Effector memory CD8-positive, alpha-beta T cell (primary cell): ENCODE data around the gene DRICH1.
"Not testable (repeated sequence)": the region's sequence is repeated elsewhere in the genome, so short reads cannot be mapped to it uniquely, and the experiment has no call there.

Experiments
- ATAC-seq: fragments of 150-1000 bp; cut with Tn5 transposase; replicated peaks from 2 replicates; pipeline ENCODE4 v1.10.0; 2021; ENCODE audit warnings: mild to moderate bottlenecking, moderate library complexity
- DNase-seq, 3 experiments: peaks; one replicate each; pipeline ENCODE4 v3.0.0; 2021
- H3K27ac Mint-ChIP-seq, 2 donors: one replicate each; pipeline ENCODE4 v1.8.0; 2022; ENCODE audit warnings: mild to moderate bottlenecking in 2 of 2, mixed read lengths in 2 of 2, moderate library complexity in 2 of 2
- H3K27me3 Mint-ChIP-seq, 2 donors: one replicate each; pipeline ENCODE4 v1.8.0; 2022; ENCODE audit warnings: mixed read lengths in 2 of 2
- H3K36me3 Mint-ChIP-seq: one replicate; pipeline ENCODE4 v1.8.0; 2022; ENCODE audit warnings: mild to moderate bottlenecking, moderate library complexity, mixed read lengths; ENCODE audit not compliant: insufficient read depth
- H3K4me1 Mint-ChIP-seq, 2 donors: one replicate each; pipeline ENCODE4 v1.8.0; 2022; ENCODE audit warnings: low read depth in 2 of 2, mixed read lengths in 2 of 2
- H3K4me3 Mint-ChIP-seq, 2 donors: one replicate each; pipeline ENCODE4 v1.8.0; 2022; ENCODE audit warnings: mild to moderate bottlenecking in 2 of 2, mixed read lengths in 2 of 2, moderate library complexity in 2 of 2
- H3K9me3 Mint-ChIP-seq, 2 donors: one replicate each; pipeline ENCODE4 v1.8.0; 2022; ENCODE audit warnings: mixed read lengths in 2 of 2

The DRICH1 gene

DNA sequence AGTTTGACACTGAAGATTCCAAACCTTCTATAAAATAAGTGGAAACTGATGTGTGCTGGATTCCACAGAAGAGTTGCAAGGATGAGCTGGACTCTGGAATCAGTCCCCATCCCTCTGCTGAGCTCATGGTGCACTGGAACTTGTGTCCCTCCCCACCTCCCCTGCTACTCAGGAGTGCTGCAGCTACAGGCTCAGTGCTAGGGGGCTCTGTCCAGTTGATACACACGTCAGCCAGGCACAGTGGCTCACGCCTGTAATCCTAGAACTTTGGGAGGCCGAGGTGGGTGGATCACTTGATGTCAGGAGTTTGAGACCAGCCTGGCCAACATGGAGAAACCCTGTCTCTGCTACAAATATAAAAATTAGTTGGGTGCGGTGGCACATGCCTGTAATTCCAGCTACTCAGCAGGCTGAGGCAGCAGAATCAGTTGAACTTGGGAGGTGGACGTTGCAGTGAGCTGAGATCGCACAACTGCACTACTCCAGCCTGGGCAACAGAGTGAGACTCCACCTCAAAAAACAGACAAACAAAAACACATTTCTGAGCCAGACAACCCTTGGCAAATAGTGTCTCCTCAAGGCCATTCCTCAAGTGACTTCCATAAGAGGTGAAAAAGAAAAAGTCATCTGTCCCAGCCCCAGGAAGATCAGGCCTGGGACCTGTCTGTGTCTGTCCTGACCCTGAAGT is 3.9 kb downstream of the DRICH1 start:
- ATAC-seq, DNase-seq, H3K36me3 Mint-ChIP-seq, H3K27ac Mint-ChIP-seq, H3K27me3 Mint-ChIP-seq, H3K4me3 Mint-ChIP-seq, H3K9me3 Mint-ChIP-seq, H3K4me1 Mint-ChIP-seq: not testable (repeated sequence)

DNA sequence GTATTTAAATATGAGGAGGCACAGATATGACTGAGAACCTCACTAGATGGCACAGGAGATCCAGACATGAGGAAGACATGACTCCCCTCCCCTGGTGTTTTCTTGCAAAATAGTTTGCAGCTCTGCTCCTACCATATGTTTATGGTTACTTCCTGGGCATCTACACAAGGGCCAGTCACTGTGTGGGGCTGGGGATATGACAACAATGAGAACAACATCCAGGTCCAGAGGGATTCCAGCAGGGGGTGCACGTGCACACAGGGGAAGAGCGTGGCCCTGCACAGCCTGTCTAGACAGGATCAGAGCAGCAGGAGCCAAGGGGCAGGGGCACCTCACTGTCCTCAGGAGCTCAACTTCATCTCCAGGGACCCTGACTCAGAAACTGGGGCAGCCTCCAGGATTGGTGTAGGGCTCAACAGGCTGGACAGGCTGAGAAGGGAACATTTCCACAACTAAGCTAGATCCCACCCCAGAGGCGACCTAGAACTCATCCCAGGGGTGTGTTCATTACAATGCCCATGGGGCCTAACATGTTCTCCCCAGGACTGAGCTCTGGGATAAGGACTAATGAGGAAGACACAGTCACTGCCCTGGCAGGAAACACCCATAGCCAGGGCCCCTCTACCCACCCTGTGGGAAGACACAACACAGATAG is 4.6 kb downstream of the DRICH1 start:
- peak overlapping the region; percentile 15 to 72 for H3K27ac Mint-ChIP-seq
- not testable (repeated sequence) for H3K4me1 Mint-ChIP-seq, H3K4me3 Mint-ChIP-seq, H3K36me3 Mint-ChIP-seq, H3K9me3 Mint-ChIP-seq, H3K27me3 Mint-ChIP-seq
- peak; percentile 46 to 52 (median 46) for DNase-seq
- peak; percentile 82 for ATAC-seq

DNA sequence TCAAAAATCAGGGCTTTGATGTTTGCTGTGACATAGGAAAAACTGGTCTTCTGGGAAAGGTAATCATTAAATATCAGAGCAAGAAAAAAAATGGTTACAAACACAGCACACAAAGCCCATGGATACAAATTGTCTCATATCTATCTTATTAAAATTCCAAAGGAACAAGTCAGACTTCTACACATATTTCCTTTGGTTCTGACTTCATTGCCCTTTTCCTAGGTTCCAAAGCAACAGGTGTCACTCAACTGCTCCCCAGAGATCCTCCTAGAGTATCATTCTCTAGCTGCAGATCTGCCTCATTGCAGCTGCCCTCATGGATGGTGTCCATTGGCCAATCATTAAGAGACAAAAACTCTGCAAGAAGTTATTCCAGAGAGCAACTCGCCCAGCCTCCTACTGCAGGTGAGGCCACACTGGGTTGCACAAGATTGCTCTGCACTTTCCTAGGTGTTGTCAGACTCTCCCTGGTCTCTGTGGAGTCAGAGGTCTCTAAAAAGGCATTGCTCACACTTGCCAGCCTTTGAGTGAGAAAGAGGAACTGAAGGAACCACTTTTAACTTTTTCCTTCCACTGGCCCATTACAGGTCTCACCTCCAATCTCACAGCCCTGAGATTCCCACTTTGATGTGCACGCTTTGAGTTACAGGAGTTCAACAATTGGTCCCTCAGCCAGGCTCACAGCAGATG is 5.7 kb downstream of the DRICH1 start:
- H3K27ac Mint-ChIP-seq = no peak overlapping the region

DNA sequence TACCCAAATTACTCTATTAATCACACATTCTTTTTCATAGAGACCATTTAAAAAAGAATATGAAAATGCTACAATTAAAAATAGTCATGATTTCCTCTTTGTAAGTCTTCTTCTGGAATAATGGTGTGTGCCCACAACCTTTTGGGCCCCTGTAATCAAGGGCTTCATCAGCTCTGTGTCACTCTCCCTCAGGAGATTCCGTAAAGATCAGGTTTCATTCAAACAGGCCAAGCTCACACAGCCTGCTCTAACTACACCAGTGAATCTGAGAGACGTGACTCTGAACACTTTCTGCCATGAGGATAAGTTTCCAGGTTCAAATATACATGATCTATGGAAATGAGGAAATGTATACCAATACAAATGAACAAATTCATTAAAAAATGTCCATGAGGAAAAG is 9.5 kb downstream of the DRICH1 start:
- Mint-ChIP-seq H3K36me3 (peaks cover 3% of the 10 kb centered on the region), H3K4me3 (no peak overlapping the region), H3K27ac (no peak overlapping the region), H3K4me1 (peaks cover 0 to 2% of the 10 kb centered on the region in 2 donors), H3K9me3 (no peaks in the 10 kb centered on the region), H3K27me3 (no peaks in the 10 kb centered on the region)
- ATAC-seq (no peak), DNase-seq (no peak)

More for the DNA sequence above, 5.7 kb downstream of the DRICH1 start:
- H3K27me3 Mint-ChIP-seq = no peaks in the 10 kb centered on the region
- H3K4me1 Mint-ChIP-seq = peaks cover 0 to 2% of the 10 kb centered on the region in 2 donors
- no peaks in the 10 kb centered on the region for H3K36me3 Mint-ChIP-seq
- H3K9me3 Mint-ChIP-seq = no peaks in the 10 kb centered on the region
- ATAC-seq (no peak), DNase-seq (no peak)
- H3K4me3 Mint-ChIP-seq = no peak overlapping the region

DNA sequence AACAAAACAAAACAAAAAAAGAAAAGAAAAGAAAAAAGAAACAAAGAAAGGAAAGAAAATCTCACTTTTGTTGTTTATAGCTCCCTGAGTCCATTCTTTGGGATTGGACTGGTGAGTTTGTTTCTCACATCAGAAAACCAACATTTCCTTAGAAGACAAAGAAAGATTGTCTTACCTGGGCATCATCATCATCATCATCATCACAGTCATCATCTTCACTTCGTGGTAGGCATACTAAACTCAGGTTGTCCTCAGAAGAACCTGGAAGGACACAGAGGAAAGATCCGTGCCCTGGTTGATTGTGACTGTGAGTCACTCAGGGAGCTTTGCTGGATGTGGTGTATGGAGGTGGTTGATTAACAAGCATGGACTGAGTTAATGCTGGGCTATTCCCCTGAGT is 10.2 kb downstream of the DRICH1 start:
- not testable (repeated sequence) for H3K36me3 Mint-ChIP-seq, H3K27me3 Mint-ChIP-seq, H3K4me1 Mint-ChIP-seq, H3K27ac Mint-ChIP-seq, ATAC-seq, H3K9me3 Mint-ChIP-seq, H3K4me3 Mint-ChIP-seq, DNase-seq

DNA sequence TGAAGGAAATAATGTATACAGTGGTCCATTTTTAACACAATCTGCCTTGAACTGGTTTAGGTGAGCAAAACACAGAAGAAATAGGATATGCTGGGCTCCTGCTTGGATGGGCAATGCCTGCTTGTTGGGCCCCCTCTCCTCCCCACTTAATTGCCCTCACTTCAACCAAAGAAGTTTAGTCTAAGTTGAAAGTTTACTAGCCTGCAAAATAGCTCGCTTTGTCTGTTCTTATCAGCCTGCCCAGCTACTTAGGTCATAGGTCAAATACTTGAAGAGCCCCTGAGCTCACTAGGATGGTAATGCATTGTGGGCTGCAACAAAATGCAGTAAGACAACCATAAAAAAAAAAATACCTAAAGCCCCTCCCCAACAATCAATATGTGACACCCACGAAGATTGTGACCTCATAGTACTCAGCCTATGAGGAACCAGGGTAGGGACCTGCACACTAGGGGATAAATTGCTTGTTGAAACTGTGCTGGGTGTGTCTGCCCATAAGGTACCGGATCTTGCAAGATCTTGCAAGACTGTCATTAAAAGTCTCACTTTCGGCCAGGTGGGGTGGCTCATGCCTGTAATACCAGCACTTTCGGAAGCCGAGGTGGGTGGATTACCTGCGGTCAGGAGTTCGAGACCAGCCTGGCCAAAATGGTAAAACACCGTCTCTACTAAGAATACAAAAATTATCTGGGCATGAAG is 10.9 kb downstream of the DRICH1 start:
- H3K27ac Mint-ChIP-seq = no peak overlapping the region
- no peaks in the 10 kb centered on the region for H3K9me3 Mint-ChIP-seq
- H3K36me3 Mint-ChIP-seq = peaks cover 3% of the 10 kb centered on the region
- no peak for DNase-seq
- H3K4me1 Mint-ChIP-seq = no peaks in the 10 kb centered on the region
- no peak overlapping the region for H3K4me3 Mint-ChIP-seq
- no peak for ATAC-seq
- H3K27me3 Mint-ChIP-seq = no peaks in the 10 kb centered on the region

DNA sequence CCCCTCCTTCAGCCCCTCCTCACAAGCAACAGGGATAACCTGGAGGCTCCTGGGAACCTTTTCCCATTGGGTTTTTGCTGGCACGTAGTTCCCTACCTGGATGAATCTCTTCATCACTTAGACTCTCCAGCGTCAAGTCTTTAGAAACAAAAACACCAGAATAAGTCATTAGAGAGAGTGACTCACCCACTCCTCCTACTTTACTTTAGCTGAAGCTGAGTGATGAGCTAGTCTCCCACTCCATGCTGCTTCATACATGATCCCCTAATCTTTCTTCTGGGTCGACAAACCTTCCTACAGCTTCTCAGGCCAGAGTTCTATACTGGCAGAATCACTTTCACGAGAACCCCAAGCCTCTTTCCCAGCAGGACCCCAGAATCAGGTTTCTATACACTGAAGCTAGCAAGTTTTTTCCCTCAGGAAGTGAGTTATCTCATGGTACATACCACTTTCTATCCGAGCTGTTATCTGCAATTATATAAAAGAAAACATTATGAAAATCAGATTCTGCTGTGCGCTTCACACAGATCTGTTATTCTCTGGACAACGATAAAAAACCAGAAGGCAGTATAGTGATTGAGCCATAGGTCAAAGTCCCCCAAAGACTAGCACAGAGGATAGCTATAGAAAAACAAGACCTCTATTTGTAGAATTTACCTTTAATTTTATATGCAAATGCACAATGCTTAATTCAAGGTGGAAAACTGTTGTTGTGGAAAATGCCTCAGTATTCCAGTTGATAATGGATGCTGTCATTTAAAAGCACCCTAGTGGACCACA is 18.7 kb downstream of the DRICH1 start:
- no peak for DNase-seq
- no peaks in the 10 kb centered on the region for H3K4me1 Mint-ChIP-seq
- H3K27ac Mint-ChIP-seq = peak overlapping the region in 1 of 2 donors; percentile 31
- H3K36me3 Mint-ChIP-seq = no peaks in the 10 kb centered on the region
- ATAC-seq = no peak
- no peak overlapping the region for H3K4me3 Mint-ChIP-seq
- H3K9me3 Mint-ChIP-seq = no peaks in the 10 kb centered on the region
- no peaks in the 10 kb centered on the region for H3K27me3 Mint-ChIP-seq

DNA sequence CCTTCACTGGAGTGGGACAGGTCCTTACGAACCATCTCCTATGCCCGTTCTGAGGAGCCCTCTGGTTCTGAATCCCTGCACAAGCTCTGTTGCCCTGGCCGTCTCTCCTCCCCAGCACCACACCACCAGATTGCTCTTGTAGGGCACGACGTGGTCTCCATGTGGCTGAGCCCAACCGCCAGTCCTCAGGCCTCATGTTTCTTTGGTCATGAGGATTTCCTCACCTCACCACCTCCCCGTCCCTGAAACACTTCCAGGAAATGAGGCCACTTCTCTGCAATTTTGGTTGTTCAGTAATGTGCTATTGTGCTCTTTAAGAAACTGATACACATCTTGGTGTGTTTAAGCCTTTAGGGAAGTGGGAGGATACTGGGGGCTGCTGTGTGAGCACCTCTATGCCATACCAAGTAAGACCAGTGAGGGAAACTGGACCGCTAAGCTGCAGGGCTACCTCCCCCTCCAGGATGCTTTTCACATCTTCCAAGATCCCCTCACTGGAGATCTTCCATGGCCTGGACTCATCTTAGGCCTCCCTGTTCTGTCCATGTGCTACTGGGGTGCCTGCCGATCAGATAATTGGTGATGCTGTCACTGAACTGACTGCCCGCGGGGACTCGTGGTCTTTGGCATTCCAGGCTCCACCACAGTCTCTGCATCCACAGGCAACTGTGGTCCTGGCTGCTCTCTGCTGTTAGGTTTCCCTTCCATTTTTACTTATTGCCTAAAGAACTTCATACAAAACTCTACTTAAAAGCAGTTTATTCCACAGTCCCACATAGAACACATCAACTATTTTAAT is 21.9 kb downstream of the DRICH1 start:
- Mint-ChIP-seq H3K27me3 (no peaks in the 10 kb centered on the region), H3K4me1 (no peaks in the 10 kb centered on the region), H3K36me3 (no peaks in the 10 kb centered on the region), H3K27ac (peak overlapping the region in 1 of 2 donors; percentile 32), H3K4me3 (no peak overlapping the region), H3K9me3 (no peaks in the 10 kb centered on the region)
- DNase-seq (no peak), ATAC-seq (no peak)

DNA sequence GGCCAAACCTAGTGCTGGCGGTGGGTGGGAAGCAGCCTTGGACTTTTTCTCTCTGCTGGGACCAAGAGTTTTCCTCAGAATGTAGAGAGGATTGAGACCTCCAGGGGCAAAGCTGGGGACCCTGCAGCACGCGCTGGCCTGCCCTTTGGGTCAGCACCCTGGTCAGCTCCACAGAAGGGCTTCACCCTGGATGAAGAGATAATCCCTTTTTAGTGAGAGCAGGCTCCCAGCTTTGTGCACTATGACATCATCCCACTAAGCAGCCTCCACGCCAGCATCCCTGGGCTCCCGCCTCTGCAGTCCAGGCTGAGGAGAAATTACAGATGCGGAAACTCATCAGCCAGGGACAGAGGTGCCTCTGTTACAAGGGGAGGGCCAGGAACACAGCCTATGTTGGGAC is 23.5 kb downstream of the DRICH1 start:
- H3K9me3 Mint-ChIP-seq = no peaks in the 10 kb centered on the region

DNA sequence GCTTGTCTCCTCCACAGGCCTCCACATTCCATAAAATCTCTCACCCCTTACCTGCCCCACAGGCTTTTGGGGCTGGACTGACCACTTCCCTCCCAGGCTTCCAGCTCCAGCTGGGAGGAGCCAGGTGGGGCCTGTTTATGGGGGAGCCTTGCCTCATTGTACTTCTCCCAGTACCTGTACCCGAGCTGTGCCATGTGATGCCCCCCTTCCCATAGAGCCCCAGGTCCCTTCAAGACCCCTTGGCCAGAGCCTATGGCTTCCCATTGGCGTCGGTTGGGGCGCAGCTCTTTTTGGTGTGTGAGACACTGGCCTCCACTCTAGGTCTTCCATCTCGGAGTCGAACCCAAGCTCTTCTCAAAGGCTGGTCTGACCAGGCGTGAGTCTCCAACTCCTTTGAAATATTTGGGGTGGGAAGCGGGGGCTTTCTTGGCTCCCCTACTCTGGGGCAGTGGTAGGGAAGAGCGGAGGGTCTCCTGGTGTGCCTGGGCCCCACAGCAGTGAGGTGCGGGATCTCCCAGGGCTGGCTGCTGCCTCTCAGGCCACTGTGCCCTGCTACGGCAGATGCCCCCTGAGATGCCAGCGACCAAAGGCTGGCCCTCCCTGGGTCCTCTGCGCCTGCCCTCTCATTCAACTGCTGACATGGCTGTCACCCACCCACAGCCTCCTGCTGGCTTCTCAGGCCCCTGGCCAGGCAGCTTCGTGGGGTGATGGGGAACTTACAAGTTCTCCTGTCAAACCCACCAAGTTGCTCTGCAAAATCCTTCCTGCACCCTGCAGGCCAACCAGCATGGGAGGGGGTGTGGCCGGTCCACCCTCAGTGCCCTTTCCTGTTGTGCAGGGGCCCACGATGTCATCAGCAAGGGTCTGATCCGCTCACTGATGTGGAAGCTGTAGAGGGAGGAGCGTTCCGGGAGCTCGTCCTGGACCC is 25.7 kb downstream of the DRICH1 start:
- H3K9me3 Mint-ChIP-seq = no peaks in the 10 kb centered on the region
- no peak for ATAC-seq
- no peak for DNase-seq
- no peaks in the 10 kb centered on the region for H3K4me1 Mint-ChIP-seq
- no peak overlapping the region for H3K27ac Mint-ChIP-seq
- H3K4me3 Mint-ChIP-seq = no peak overlapping the region
- no peaks in the 10 kb centered on the region for H3K36me3 Mint-ChIP-seq
- H3K27me3 Mint-ChIP-seq = peaks cover 0 to 22% of the 10 kb centered on the region in 2 donors

More for the DNA sequence above, 23.5 kb downstream of the DRICH1 start:
- Mint-ChIP-seq H3K27me3 (peaks cover 0 to 13% of the 10 kb centered on the region in 2 donors), H3K36me3 (no peaks in the 10 kb centered on the region), H3K4me1 (no peaks in the 10 kb centered on the region), H3K27ac (no peak overlapping the region), H3K4me3 (no peak overlapping the region)
- DNase-seq (no peak), ATAC-seq (no peak)

DNA sequence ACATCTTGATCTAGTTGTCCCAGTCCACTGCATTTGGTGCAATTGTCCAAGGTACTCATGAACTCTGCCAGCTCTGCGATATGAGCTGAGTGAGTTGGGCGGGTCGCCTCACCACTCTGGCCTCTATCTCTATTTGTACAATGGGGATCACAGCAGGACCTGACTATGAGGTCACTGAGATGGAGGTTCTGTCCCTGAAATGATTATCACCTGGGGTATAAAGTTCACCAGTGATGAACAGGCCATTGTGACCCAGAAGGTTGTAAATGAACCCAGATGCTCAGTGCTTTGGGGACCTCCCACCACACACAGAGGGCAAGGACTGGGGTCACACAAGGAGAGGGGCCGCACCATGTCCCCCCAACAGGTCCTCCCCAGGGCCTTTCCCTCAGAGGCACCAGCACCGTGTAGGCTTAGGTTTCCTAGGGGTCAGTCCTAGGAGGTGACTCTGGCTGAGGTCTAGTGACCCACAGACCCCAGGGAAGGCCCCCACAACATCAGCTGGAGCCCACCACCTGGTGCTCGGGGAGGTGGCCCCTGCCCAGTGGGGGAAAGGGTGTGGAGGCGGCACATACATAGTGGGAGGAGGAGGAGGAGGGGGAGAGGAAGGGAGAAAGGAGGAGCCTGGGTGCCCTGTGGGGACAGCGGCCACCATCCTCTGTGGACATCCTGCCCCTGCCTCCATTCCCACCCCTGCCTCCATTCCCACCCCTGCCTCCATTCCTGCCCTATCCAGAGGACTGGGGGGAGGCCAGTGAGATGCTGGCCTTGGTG is 27.0 kb downstream of the DRICH1 start:
- no peak overlapping the region for H3K27ac Mint-ChIP-seq
- H3K27me3 Mint-ChIP-seq = peaks cover 0 to 22% of the 10 kb centered on the region in 2 donors

More for the DNA sequence above, 27.0 kb downstream of the DRICH1 start:
- ATAC-seq (no peak), DNase-seq (no peak)
- H3K36me3 Mint-ChIP-seq = no peaks in the 10 kb centered on the region
- no peak overlapping the region for H3K4me3 Mint-ChIP-seq
- H3K9me3 Mint-ChIP-seq = no peaks in the 10 kb centered on the region
- H3K4me1 Mint-ChIP-seq = no peaks in the 10 kb centered on the region
